Fibroblast of lung (primary cell): ENCODE results near the gene SMKR1. TPM values are rescaled to one million over a fixed set of nuclear protein-coding genes. Genes with fewer than 3 reads are reported as not detected.

ENCODE experiments used
- DNase-seq, 2 donors: peaks; one replicate each; pipeline versions ENCODE4 v3.0.0 to v3.0.0-alpha.2; 2010; ENCODE audit warnings: low read depth in 2 of 2
- H2AFZ ChIP-seq: 2 replicates; pipeline ENCODE4 v1.5.1; 2012; ENCODE audit warnings: low read length, control low read depth, inconsistent platforms
- H3K27ac ChIP-seq: 2 replicates; pipeline ENCODE4 v1.5.1; 2011; ENCODE audit warnings: low read length, control low read depth; ENCODE audit not compliant: insufficient read depth
- H3K27me3 ChIP-seq: 2 replicates; pipeline ENCODE4 v1.5.1; 2011; ENCODE audit warnings: mild to moderate bottlenecking, low read length; ENCODE audit not compliant: control insufficient read depth, insufficient read depth
- H3K36me3 ChIP-seq: 2 replicates; pipeline ENCODE4 v1.5.1; 2011; ENCODE audit warnings: low read length; ENCODE audit not compliant: control insufficient read depth, insufficient read depth
- H3K4me1 ChIP-seq: 2 replicates; pipeline ENCODE4 v1.5.1; 2011; ENCODE audit warnings: low read length; ENCODE audit not compliant: control insufficient read depth, insufficient read depth; ENCODE audit errors: extremely low read depth
- H3K4me2 ChIP-seq: 2 replicates; pipeline ENCODE4 v1.5.1; 2011; ENCODE audit warnings: low read length, control low read depth; ENCODE audit not compliant: insufficient read depth; ENCODE audit errors: extremely low read depth
- H3K4me3 ChIP-seq, 4 experiments: fragments of 200-600 bp in 1 of 4; sonication (generic) in 1 of 4; replicated peaks in 1 of 4; 2 replicates each; pipeline ENCODE4 v1.5.1; 2011 to 2016; ENCODE audit warnings: low read length in 4 of 4, low read depth in 3 of 4, mild to moderate bottlenecking in 3 of 4, control low read depth in 2 of 4, inconsistent platforms in 1 of 4, mixed read lengths in 1 of 4; ENCODE audit not compliant: insufficient read depth in 1 of 4; ENCODE audit errors: control extremely low read depth in 1 of 4
- H3K79me2 ChIP-seq: 2 replicates; pipeline ENCODE4 v1.5.1; 2012; ENCODE audit warnings: mild to moderate bottlenecking, low read length, inconsistent platforms; ENCODE audit not compliant: control insufficient read depth, insufficient read depth
- H3K9ac ChIP-seq: 2 replicates; pipeline ENCODE4 v1.5.1; 2011; ENCODE audit warnings: mild to moderate bottlenecking, low read length, control low read depth; ENCODE audit not compliant: insufficient read depth
- H3K9me3 ChIP-seq: 2 replicates; pipeline ENCODE4 v1.5.1; 2012; ENCODE audit warnings: low read depth, low read length; ENCODE audit not compliant: control insufficient read depth, insufficient read depth
- H4K20me1 ChIP-seq: 2 replicates; pipeline ENCODE4 v1.5.1; 2011; ENCODE audit warnings: low read length; ENCODE audit not compliant: control insufficient read depth, insufficient read depth; ENCODE audit errors: extremely low read depth
- EZH2 ChIP-seq: IDR thresholded peaks from 2 replicates; pipeline ENCODE4 v1.5.1; 2012; ENCODE audit warnings: low read length, control low read depth, mild to moderate bottlenecking; ENCODE audit errors: missing control alignments
- polyA plus RNA-seq, 2 donors: library from polyadenylated mRNA; depleted of rRNA in 1 of 2; stranded (reverse) in 1 of 2; unstranded in 1 of 2; fragments of >200 nt; gene quantifications; 2 replicates each; pipeline ENCODE4 v1.2.1, GENCODE V29; 2011 to 2012; ENCODE audit warnings: missing spikeins in 1 of 2
- total RNA-seq: library from RNA; depleted of rRNA; stranded (reverse); fragments of >200 nt; gene quantifications from 2 replicates; pipeline ENCODE4 v1.2.1, GENCODE V29; 2014
- TF ChIP-seq, protein P1 (sequence below), 2 donors: IDR thresholded peaks in 1 of 2; conservative IDR thresholded peaks in 1 of 2; 1 replicate in 1 of 2; 2 replicates in 1 of 2; pipeline ENCODE4 v1.5.1; 2011 to 2012; ENCODE audit warnings: low read length in 2 of 2, control low read depth in 1 of 2, inconsistent platforms in 1 of 2, low read depth in 1 of 2, mild to moderate bottlenecking in 1 of 2

Gene SMKR1
- total and polyA plus RNA-seq, 2 donors (not counting 1 experiment from before 2014, with no cell fraction given): 0.49 to 3.5 TPM

DNA sequence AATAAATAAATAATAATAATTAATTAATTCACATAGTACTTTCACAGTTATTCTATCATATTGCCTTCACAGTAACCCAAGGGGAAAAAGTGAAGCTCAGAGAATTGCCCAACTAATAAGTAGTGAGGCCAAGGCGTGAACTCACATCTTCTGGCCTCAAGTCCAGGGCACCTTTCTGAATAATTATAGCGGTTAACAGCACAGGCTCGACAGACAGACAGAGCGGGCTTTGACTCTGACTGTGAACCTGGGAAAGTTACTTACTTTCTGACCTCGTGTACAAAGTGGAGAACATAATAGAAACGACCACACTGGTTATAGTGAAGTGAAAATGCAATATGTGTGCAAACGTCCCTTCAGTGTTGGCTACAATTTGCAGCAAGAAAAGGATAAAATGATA lies 5.7 kb upstream of the SMKR1 start:
- H3K4me2 ChIP-seq: no peak overlapping the region
- H3K36me3 ChIP-seq: no peaks in the 10 kb centered on the region
- no peaks in the 10 kb centered on the region for H3K79me2 ChIP-seq
- no peaks in the 10 kb centered on the region for H3K9me3 ChIP-seq
- no peaks in the 10 kb centered on the region for H3K27me3 ChIP-seq
- H3K4me1 ChIP-seq: peaks cover 7% of the 10 kb centered on the region
- no peak overlapping the region for H3K9ac ChIP-seq
- no peaks in the 10 kb centered on the region for H4K20me1 ChIP-seq
- no peak overlapping the region for H3K27ac ChIP-seq
- DNase-seq: no peak
- no peak overlapping the region for H3K4me3 ChIP-seq
- TF ChIP-seq EZH2: no peak
- TF ChIP-seq, protein P1, sequence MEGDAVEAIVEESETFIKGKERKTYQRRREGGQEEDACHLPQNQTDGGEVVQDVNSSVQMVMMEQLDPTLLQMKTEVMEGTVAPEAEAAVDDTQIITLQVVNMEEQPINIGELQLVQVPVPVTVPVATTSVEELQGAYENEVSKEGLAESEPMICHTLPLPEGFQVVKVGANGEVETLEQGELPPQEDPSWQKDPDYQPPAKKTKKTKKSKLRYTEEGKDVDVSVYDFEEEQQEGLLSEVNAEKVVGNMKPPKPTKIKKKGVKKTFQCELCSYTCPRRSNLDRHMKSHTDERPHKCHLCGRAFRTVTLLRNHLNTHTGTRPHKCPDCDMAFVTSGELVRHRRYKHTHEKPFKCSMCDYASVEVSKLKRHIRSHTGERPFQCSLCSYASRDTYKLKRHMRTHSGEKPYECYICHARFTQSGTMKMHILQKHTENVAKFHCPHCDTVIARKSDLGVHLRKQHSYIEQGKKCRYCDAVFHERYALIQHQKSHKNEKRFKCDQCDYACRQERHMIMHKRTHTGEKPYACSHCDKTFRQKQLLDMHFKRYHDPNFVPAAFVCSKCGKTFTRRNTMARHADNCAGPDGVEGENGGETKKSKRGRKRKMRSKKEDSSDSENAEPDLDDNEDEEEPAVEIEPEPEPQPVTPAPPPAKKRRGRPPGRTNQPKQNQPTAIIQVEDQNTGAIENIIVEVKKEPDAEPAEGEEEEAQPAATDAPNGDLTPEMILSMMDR (conservative IDR thresholded peaks at IDR 0.05 in 1 of 2, IDR thresholded peaks at IDR 0.05 in 1 of 2; ENCODE audit: low read depth in 1 of 2, low read length in 2 of 2): no peak
- no peak overlapping the region for H2AFZ ChIP-seq

DNA sequence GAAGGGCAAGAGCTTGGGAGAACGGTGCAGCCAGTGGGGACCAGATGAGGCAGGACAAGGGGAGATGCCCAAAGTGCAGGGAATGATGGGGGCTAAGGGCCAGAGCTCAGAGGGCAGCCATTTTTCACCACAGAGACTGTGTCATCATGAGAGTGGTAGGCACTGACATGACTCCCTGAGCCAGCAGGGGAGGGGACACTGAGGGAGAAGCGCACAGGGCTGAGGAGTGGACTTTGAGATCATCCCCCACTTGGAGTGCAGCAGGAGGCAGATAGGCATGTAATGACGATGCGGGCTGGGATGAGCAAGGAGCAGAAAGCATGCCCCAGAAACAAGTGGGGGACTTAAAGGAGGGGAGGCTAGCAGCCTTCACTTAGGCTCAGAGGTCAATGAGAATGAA lies 5.2 kb upstream of the SMKR1 start:
- Histone ChIP-seq H3K79me2 (no peaks in the 10 kb centered on the region), H3K27me3 (no peaks in the 10 kb centered on the region), H3K4me3 (no peak overlapping the region), H2AFZ (no peak overlapping the region), H3K27ac (no peak overlapping the region), H4K20me1 (no peaks in the 10 kb centered on the region), H3K4me2 (no peak overlapping the region), H3K36me3 (no peaks in the 10 kb centered on the region), H3K4me1 (peaks cover 7% of the 10 kb centered on the region), H3K9ac (no peak overlapping the region), H3K9me3 (no peaks in the 10 kb centered on the region)
- DNase-seq: no peak
- TF ChIP-seq EZH2: no peak
- TF ChIP-seq, protein P1 (conservative IDR thresholded peaks at IDR 0.05 in 1 of 2, IDR thresholded peaks at IDR 0.05 in 1 of 2; ENCODE audit: low read depth in 1 of 2, low read length in 2 of 2): no peak

DNA sequence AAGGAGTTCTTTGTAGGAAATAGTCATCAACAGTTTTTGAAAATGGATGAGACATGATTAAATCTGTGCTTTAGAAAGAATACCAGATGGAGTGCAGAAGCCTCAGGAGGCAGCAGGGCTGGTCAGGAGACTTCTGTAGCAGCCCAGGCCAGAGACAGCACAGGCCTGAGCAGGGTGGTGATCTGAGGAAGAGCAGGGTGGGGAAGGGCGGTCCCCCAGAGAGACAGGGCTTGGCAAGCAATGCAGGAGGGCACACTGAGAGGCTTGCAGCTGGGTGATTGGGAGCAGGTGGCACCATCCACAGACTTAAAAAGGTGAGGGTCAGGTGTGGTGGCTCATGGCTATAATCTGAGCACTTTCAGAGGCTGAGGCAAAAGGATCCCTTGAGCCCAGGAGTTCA lies 4.3 kb upstream of the SMKR1 start:
- Histone ChIP-seq H3K79me2 (no peaks in the 10 kb centered on the region), H3K9ac (no peak overlapping the region), H3K36me3 (no peaks in the 10 kb centered on the region), H3K27ac (no peak overlapping the region), H2AFZ (no peak overlapping the region), H3K4me2 (no peak overlapping the region), H3K4me1 (peaks cover 9% of the 10 kb centered on the region), H3K27me3 (peaks cover 2% of the 10 kb centered on the region), H3K4me3 (no peak overlapping the region), H3K9me3 (no peaks in the 10 kb centered on the region), H4K20me1 (no peaks in the 10 kb centered on the region)
- TF ChIP-seq EZH2: no peak
- TF ChIP-seq, protein P1 (conservative IDR thresholded peaks at IDR 0.05 in 1 of 2, IDR thresholded peaks at IDR 0.05 in 1 of 2; ENCODE audit: low read depth in 1 of 2, low read length in 2 of 2): no peak
- DNase-seq: no peak
